OCI-LY1 (cell line): ENCODE measurements around the gene CREB5.

Source experiments
- CTCF ChIP-seq: fragments of 200-600 bp; sonication (generic), shearing (Covaris generic); IDR thresholded peaks from 2 replicates; pipeline ENCODE4 v1.5.1; 2017; ENCODE audit warnings: mild to moderate bottlenecking, antibody characterized with exemption, low read length, moderate library complexity, mixed read lengths
- EZH2 ChIP-seq: fragments of 200-600 bp; sonication (generic), shearing (Covaris generic); IDR thresholded peaks from 2 replicates; pipeline ENCODE4 v1.8.0; 2017; ENCODE audit warnings: borderline replicate concordance, mixed run types, mild to moderate bottlenecking, antibody characterized with exemption, low read length, moderate library complexity, mixed read lengths

GRCh38 chr7:28848906-28849305 lies 436.6 kb downstream of the CREB5 start:
- TF ChIP-seq CTCF (no peak), EZH2 (no peak)
